GM21360 (cell line): Measurements from ENCODE around the gene NT5DC2.
"Not testable (repeated sequence)": the region's sequence is repeated elsewhere in the genome, so short reads cannot be mapped to it uniquely, and the experiment has no call there.

Experiments used
- ATAC-seq: cut with Tn5 transposase; IDR thresholded peaks from one replicate; pipeline ENCODE4 v1.9.1; 2021; ENCODE audit warnings: mild to moderate bottlenecking, moderate library complexity; ENCODE audit not compliant: unreplicated experiment

The NT5DC2 gene

GRCh38 chr3:52537726-52538421, 4.2 kb upstream of the NT5DC2 start:
- no peak for ATAC-seq

- no peak for ATAC-seq
Observed at GRCh38 chr3:52537165-52537620, 3.5 kb upstream of the NT5DC2 start.

GRCh38 chr3:52536369-52537164, 2.9 kb upstream of the NT5DC2 start, which contains the start of gene UQCC5:
UQCC5 (plus strand) TSS chr3:52536605; CDS start chr3:52536756, 151 bp downstream.
- ATAC-seq = peak; percentile 82

- ATAC-seq = no peak
Observed at GRCh38 chr3:52536112-52536368, 2.4 kb upstream of the NT5DC2 start.

GRCh38 chr3:52535411-52536111, 1.9 kb upstream of the NT5DC2 start:
- no peak for ATAC-seq

GRCh38 chr3:52534281-52535183, 875 bp upstream of the NT5DC2 start:
- ATAC-seq = no peak

- ATAC-seq = no peak
Observed at GRCh38 chr3:52532838-52533622, 627 bp downstream of the NT5DC2 start.

GRCh38 chr3:52532517-52532837, 1.2 kb downstream of the NT5DC2 start:
- no peak for ATAC-seq

- no peak for ATAC-seq
Observed at GRCh38 chr3:52531860-52532516, 1.7 kb downstream of the NT5DC2 start.

GRCh38 chr3:52530918-52531826, 2.5 kb downstream of the NT5DC2 start:
- no peak for ATAC-seq

GRCh38 chr3:52529376-52530333, 4.0 kb downstream of the NT5DC2 start:
- ATAC-seq = no peak

GRCh38 chr3:52528586-52529375, 4.9 kb downstream of the NT5DC2 start:
- ATAC-seq = no peak

GRCh38 chr3:52527732-52528585, 5.7 kb downstream of the NT5DC2 start:
- no peak for ATAC-seq

- no peak for ATAC-seq
Observed at GRCh38 chr3:52527039-52527731, 6.5 kb downstream of the NT5DC2 start.

- ATAC-seq = not testable (repeated sequence)
Observed at GRCh38 chr3:52526671-52527038, 7.0 kb downstream of the NT5DC2 start.
